Left hindlimb (tissue), 1 donor: ENCODE measurements around the gene ZSWIM7.

Source experiments
- DNase-seq: peaks from one replicate; pipeline ENCODE4 v3.0.0-alpha.2; 2018

ZSWIM7 gene

DNA sequence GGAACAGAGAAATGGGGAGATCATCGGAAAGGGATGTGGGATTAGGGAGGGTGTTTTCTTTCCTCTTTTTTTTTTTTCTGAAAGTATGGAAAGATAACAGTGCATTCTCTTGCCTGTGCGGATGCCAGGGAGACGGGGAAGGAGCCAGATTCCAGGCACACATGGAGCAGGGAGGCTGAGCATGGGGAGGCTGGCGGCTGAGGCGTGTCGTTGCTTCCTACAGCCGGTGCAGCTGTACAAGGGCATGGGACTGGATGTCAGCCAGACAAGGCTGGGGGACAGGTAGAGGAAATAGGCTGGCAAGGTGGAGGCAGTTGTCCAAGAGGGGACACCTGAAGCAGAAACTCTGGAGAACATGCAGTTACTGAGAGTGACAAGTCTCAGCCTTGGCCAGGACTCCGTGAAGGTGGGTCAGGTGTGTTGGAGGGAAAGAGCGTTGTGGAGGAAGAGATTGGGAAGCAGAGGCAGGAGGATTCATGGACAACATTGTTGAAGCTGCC lies 71.2 kb downstream of the ZSWIM7 start:
- no peak for DNase-seq
